Measurements from ENCODE around the gene TRPV4.
"Not testable (repeated sequence)": the region's sequence is repeated elsewhere in the genome, so short reads cannot be mapped to it uniquely, and the experiment has no call there.

TRPV4 gene

GRCh38 chr12:109833307-109834189, at the start of gene TRPV4:
TRPV4 (minus strand) TSS chr12:109833398; CDS start chr12:109814796, 18,602 bp downstream.
- no peak for DNase-seq

DNA sequence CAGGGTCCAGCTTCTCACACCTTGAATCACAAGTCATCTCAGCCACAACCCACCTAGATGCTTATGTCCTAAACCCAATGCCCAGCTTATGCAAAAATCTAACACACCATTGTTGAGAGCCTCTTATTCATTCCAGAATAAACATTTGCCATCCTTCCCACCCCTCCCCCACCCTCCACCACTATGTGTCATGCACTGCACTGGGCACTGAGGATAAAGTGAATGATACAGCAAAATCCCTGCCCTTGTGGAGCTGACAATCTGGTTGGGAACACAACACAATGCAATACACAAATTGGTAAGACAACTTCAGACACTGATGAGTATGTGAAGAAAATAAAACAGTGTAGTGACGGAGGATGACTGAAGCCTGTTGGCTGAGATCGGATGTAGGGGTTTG, 48.6 kb upstream of the TRPV4 start:
- DNase-seq, result no peak

DNA sequence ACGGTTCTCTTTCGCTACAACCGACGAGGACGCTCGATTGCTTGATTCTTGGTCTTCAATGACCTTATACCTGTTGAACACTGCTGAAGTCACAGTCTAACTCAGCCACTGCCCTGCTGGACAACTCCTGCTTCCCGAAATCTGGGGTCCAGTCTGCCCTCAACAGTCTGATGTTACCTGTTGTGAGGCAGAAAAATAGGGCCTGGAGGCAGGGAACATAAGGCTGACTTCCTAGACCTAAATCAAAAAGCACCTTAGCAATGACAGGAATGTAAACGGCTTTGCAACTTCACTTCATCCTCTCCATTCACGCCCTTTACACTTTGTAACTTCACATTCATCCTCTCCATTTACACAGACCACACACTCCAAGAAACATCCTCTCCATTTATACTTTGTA, 47.7 kb upstream of the TRPV4 start:
- no peak for DNase-seq

DNA sequence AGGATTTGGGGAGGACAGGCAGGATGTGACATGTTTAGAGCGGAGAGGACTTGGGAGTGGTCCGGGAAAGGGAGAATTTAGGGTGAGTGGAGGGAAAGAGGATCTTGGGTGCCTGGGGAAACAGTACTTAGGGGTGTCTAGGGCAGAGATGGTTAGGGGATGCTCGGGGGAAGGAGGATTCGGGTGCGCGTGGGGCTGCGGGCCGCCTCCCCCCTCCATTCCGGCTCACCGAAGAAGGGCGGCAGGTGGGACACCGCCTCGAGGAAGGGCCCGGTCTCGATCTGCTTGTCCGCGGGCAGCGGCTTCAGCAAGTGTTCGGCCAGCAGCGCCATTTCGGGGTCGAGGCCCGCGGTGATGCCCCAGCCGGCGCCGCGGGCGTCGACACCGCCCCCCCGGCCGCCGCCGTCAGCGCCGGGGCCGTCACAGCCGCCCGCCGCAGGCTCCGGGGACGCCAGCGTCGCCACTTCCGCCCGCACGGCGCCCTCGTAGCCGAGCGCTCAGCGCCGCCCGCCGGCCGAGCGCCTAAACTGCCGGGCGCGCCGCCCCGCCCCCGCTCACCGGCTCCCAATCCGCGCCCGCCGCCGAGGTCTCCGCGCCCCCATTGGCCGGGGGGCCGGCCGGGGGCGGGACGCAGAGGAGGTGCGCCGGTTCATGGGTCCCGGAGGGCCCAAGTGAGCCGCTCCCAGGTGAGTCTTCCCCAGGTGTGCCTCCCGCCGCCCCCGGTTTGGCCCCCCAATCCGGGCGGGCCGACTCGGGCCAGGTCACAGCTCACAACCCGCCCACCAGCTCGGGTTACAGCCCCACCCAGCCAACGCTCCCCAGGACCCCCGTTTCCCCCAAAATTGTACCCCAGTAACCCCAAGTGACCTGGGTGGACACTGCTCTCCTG, 47.1 kb upstream of the TRPV4 start, which contains the start of gene GLTP:
Gene GLTP, minus strand, starts transcription at position 499 of the 889 bp plus-strand sequence. Its CDS starts 167 bp downstream, at position 332.
- peak; percentile 84 for DNase-seq

- peak; percentile 4 for DNase-seq
Measured at GRCh38 chr12:109879351-109880042, 46.3 kb upstream of the TRPV4 start.

DNA sequence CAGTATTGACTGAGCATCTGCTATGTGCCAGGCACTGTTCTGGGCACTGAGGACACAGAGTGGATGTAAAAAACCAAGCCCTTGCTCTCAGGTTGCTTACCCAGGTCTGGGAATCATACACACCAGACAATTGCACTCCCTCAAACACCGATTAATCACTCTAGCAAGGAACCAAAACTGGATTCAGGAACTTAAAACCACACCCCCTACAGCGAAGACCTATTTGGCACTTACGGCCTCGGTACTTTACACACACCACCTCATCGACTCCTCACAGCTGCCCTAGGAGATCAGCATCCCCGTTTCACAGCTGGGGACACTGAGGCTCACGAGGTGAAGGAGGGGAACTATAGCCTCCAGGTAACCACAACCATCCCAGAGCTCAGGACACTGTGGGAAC, 45.6 kb upstream of the TRPV4 start:
- DNase-seq, result no peak

DNA sequence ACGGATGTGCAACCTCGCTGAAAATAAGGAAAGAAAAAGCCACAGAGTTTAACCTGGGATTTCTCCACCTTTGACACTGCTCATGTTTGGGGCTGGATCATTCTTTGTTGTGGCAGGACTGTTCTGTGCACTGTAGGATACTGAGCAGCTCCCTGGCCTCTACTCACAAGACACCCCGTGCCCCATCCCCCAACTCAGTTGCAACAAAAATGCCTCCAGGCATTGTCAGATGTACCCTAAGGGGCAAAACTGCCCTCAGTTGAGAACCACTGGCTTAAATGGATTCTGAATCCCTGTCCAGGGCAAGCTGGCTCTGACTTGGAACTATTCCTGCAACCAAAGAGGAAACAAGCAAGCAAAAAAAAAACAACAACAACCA, 45.0 kb upstream of the TRPV4 start:
- DNase-seq, result no peak

- DNase-seq, result no peak
Measured at GRCh38 chr12:109877504-109878246, 44.5 kb upstream of the TRPV4 start.

- no peak for DNase-seq
Measured at GRCh38 chr12:109876406-109876805, 43.2 kb upstream of the TRPV4 start.

- DNase-seq, result peak; percentile 6
Measured at GRCh38 chr12:109875572-109876131, 42.5 kb upstream of the TRPV4 start.

- no peak for DNase-seq
Measured at GRCh38 chr12:109873653-109874052, 40.5 kb upstream of the TRPV4 start.

DNA sequence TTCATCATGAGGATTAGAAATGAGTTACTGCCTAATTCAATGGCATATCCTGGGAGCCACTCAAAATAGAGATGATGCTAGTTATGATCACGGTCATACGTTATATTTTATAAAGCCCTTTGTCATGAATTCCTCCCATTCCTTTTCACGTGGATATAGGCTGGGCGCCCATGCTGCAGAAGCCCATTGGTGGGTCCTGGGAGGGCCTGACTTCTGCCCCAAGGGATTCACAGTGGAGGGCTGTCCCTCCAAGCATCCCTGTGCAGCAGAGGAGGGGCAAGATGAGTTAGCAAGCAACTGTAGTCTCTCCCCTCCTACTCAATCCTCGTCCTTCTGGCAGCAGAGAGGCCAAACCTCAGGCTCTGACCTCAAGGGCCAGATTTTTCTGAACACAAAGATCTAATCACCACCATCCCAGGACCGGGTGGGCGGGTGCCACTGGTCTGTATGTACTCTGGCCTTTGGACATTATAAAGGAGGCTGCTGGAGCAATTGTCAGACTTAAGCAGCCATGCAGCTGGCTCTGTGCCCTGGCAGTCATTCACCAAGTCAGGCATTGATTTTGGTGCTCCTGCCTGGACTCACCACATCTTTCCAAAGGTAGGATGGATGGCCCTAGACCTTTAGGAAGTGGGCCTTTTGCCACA, 38.6 kb upstream of the TRPV4 start:
- DNase-seq, result no peak

DNA sequence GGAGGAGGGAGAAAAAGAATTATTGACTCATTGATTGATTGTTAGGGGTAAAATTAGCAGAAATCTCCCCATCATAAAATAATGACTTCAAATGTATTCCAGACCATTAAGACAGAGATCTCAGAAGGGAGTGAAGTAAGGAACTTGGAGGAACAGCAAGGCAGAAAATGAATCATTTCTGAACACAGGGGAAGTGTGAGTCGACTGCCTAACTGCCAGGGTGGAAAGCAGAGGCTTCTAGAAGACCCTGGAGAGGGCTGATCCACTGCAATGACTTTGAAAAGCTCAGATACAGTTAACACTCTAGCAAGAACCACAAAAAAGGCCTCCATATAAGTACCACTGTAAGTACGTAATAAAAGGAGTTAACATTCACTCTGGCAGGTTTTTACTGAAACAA, 37.5 kb upstream of the TRPV4 start:
- DNase-seq, result no peak

DNA sequence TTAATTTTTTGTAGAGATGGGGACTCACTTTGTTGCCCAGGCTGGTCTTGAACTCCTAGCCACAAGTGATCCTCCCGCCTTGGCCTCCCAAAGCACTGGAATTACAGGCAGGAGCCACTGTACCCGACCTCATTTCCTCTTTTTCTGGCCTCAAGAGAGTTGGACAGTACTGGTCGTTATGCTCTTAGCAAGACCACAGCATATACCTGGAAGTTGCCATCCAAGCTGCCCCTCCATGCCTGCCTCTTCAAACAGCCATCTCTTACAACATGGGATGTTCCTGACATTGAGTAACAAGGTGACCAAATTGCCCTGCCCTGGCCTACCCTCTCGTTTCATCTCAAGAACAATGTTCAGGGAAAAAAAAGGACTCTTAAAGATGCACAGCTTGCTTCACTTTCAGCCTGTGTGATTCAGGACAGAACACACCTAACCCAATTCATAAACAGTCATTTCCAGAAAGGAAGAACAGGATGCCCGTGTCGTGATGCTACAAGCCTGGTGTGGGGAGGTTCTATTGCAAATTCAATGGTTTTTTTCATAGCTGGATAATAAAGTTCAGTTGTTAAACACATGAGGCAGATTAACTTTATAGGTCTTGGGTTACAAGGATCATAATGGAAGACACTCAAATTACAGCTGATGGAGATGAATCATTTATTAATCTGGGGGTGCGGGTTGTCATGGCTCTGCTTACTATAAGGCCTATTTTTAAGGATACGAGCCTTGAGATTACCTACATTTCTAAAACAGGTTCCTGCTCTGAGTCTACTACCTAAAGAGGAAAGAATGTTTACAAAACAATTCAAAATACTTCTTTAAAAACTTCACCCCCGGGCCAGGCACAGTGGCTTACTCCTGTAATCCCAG, 35.2 kb upstream of the TRPV4 start:
- DNase-seq, result no peak

DNA sequence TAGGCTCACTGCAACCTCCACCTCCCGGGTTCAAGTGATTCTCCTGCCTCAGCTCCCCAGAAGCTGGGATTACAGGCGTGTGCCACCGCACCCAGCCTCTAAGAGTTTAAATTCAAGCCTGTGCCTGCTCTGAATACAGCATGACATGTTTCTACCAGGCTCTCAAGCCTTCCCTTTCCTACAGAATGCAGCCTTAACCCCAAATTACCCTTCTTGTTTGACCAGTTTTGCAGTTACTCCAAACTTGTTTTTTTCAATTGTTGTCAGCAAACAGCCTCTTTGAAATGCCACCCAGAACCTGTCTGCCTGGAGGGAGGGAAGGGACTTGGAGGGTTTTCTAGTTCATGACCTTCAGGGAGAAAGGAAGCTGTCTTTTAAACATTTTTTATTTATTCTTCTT, 31.7 kb upstream of the TRPV4 start:
- DNase-seq, result no peak

DNA sequence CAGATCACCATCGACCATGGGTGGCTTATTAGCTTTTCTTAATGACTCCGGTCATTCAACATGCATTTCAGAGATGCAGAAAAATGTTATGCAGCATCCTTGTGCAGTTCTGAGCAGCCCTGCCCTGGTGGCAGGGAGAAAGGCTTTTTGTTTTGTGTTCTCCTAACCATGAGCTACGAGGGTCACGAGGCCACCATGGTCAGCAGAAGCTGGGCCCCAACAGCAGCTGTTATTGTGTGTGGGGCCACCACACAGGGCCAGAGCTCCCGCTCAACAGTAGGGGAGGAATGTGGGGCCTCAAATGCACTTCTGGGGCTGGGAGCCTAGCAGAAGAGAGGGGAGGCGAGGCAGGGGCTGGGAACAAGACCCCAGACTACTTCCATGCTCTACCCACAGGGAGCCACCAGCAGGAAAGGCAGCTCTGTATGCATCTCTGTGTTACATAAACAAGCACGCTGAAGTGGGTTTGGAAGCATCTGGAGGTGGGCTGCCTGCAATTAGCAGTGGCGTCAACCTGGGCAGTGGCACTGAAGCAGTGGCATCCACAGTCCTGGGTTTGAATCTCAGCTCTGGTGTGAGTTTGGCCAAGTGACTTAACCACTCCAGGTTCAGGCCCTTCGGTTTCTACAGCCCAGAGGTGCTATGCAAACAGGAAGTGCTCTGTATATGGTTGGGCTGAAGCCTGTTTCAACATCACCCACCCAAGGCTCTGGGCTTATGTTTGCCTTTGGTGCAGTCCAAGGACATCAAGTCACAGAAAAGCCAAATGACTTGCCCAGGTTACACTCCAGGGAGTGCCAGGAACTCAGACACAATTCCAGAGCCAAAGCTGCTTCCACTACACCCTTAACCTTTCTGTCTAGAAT, 30.9 kb upstream of the TRPV4 start:
- no peak for DNase-seq

GRCh38 chr12:109862491-109862890, 29.3 kb upstream of the TRPV4 start:
- not testable (repeated sequence) for DNase-seq

- DNase-seq, result no peak
Measured at GRCh38 chr12:109861689-109862314, 28.6 kb upstream of the TRPV4 start.

- DNase-seq, result no peak
Measured at GRCh38 chr12:109860977-109861376, 27.8 kb upstream of the TRPV4 start.

All from hematopoietic multipotent progenitor cell treated with erythropoietin and hydrocortisone succinate and interleukin-3 and kit ligand, for 8 days (in vitro differentiated cells).